K562 (cell line): ENCODE results near the gene LMO7.

Experiments
- CTBP1 ChIP-seq: fragments of 450-650 bp; IDR thresholded peaks from 2 replicates; pipeline ENCODE4 v1.6.1; 2016; ENCODE audit warnings: borderline replicate concordance
- EGR1 ChIP-seq: fragments of 450-650 bp; conservative IDR thresholded peaks from 2 replicates; pipeline ENCODE4 v1.6.1; 2017; ENCODE audit warnings: mild to moderate bottlenecking
- FOS ChIP-seq: IDR thresholded peaks from 3 replicates; pipeline ENCODE4 v1.6.1; 2011; ENCODE audit not compliant: insufficient read length; ENCODE audit errors: extremely low read depth
- GABPA ChIP-seq: fragments of 200-800 bp; sonication (Bioruptor generic); conservative IDR thresholded peaks from 2 replicates; pipeline ENCODE4 v1.6.1; 2016; ENCODE audit warnings: low read depth, missing genetic modification characterization, missing compliant biosample characterization
- NRF1 ChIP-seq, 2 experiments: fragments of 450-650 bp; IDR thresholded peaks in 1 of 2; conservative IDR thresholded peaks in 1 of 2; 2 replicates each; pipeline ENCODE4 v1.6.1; 2014; ENCODE audit warnings: mild to moderate bottlenecking in 2 of 2
- RFX5 ChIP-seq: IDR thresholded peaks from 2 replicates; pipeline ENCODE4 v1.6.1; 2011; ENCODE audit warnings: low read depth, mild to moderate bottlenecking, improper control_type of control experiment, low read length
- SIN3A ChIP-seq, 2 experiments: fragments of 150-350 bp in 1 of 2; IDR thresholded peaks; 2 replicates each; pipeline ENCODE4 v1.6.1; 2011 to 2016; ENCODE audit warnings: borderline replicate concordance in 2 of 2, low read depth in 2 of 2, low read length in 2 of 2, mild to moderate bottlenecking in 2 of 2, moderate library complexity in 2 of 2; ENCODE audit not compliant: control insufficient read depth in 1 of 2
- SP1 ChIP-seq: sonication (generic); formaldehyde crosslinking; IDR thresholded peaks from 2 replicates; pipeline ENCODE4 v1.8.1; 2022; ENCODE audit warnings: mild to moderate bottlenecking, missing genetic modification reagents
- ZNF324 ChIP-seq: fragments of 250-450 bp; sonication (Bioruptor Pico); IDR thresholded peaks from 2 replicates; pipeline ENCODE4 v1.4.0; 2020; ENCODE audit warnings: mild to moderate bottlenecking
- ZSCAN29 ChIP-seq: fragments of 450-650 bp; IDR thresholded peaks from 2 replicates; pipeline ENCODE4 v1.6.1; 2017
- TF ChIP-seq, protein P1 (sequence below), 3 experiments: IDR thresholded peaks in 2 of 3; conservative IDR thresholded peaks in 1 of 3; 2 replicates each; pipeline ENCODE4 v1.5.1; 2011 to 2012; ENCODE audit warnings: low read length in 3 of 3, mild to moderate bottlenecking in 3 of 3, control low read depth in 2 of 3, improper control_type of control experiment in 1 of 3, inconsistent platforms in 1 of 3, low read depth in 1 of 3, mixed read lengths in 1 of 3, moderate library complexity in 1 of 3; ENCODE audit not compliant: insufficient read depth in 2 of 3

GRCh38 chr13:75636436-75637180 lies 478 bp downstream of the LMO7 start:
- TF ChIP-seq SIN3A (IDR thresholded peaks at IDR 0.05; ENCODE audit: borderline replicate concordance in 2 of 2, control insufficient read depth in 1 of 2, low read depth in 2 of 2, low read length in 2 of 2) (no peak), EGR1 (no peak), CTBP1 (no peak), FOS (no peak), ZSCAN29 (no peak), GABPA (tag) (0 out of 2 replicates have a peak, but pooled peaks have one; percentile 5), ZNF324 (CRISPR knock-in tag) (no peak), SP1 (CRISPR knock-in tag) (no peak), NRF1 (conservative IDR thresholded peaks at IDR 0.05 in 1 of 2, IDR thresholded peaks at IDR 0.05 in 1 of 2) (no peak), RFX5 (no peak)
- TF ChIP-seq, protein P1, sequence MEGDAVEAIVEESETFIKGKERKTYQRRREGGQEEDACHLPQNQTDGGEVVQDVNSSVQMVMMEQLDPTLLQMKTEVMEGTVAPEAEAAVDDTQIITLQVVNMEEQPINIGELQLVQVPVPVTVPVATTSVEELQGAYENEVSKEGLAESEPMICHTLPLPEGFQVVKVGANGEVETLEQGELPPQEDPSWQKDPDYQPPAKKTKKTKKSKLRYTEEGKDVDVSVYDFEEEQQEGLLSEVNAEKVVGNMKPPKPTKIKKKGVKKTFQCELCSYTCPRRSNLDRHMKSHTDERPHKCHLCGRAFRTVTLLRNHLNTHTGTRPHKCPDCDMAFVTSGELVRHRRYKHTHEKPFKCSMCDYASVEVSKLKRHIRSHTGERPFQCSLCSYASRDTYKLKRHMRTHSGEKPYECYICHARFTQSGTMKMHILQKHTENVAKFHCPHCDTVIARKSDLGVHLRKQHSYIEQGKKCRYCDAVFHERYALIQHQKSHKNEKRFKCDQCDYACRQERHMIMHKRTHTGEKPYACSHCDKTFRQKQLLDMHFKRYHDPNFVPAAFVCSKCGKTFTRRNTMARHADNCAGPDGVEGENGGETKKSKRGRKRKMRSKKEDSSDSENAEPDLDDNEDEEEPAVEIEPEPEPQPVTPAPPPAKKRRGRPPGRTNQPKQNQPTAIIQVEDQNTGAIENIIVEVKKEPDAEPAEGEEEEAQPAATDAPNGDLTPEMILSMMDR (IDR thresholded peaks at IDR 0.05 in 2 of 3, conservative IDR thresholded peaks at IDR 0.05 in 1 of 3; ENCODE audit: insufficient read depth in 2 of 3, low read depth in 1 of 3, low read length in 3 of 3), result no peak
